ELF-1 (cell line): ENCODE results near the gene F10.
"Not testable (repeated sequence)": the region's sequence is repeated elsewhere in the genome, so short reads cannot be mapped to it uniquely, and the experiment has no call there.

Experiments
- DNase-seq: peaks from one replicate; pipeline ENCODE4 v3.0.0-alpha.2; 2016; ENCODE audit warnings: low read depth, low spot score

The F10 gene

DNA sequence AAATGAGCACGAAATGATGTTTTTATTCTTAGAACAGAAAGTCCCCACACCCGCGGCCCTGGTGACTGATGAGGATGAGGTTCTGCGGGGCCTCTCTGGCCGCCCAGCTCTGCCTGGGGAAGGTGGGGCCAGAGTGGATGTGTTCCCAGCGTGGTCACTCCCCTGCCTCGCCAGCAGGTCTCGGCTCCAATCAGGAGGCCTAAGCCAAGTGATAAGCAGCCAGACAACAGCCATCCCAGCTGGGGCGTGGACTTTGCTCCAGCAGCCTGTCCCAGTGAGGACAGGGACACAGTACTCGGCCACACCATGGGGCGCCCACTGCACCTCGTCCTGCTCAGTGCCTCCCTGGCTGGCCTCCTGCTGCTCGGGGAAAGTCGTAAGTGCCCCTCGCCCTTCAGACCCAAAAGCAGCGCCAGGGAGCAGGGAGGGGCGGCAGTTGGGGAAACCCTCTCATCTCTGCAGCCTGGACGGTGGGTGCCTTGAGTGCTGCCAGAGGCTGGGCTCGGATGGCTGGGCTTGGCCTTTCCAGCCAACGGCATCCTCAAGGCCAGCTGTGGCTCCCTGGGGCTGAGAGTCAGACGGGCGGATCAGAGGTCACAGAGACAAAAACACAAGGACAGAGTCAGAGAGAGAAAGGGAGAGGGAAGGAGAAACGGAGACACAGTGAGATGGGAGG lies at the start of gene F10:
Gene F10 (plus strand): TSS at position 250 of the 676 bp plus-strand sequence. CDS start 57 bp downstream, at position 307.
- peak; percentile 81 for DNase-seq

DNA sequence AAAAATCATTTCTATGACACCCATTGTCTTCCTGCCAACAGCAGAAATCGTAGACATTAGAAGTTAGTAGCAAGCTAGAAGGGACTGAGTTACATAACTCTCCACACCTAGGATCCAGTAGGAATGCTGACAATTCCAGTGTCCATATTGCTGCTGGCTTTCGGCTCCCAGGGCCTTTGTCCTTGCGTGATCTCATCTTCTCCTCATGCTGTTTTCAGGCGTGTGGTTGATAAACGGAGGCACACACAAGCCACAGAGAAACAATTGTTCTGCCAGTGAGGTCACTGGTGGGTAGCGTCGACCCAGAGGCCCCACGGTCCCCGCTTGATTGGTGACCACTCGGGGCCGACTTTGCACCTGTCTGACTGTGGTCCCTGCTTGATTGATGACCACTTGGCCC lies 48.7 kb upstream of the F10 start:
- DNase-seq = no peak

DNA sequence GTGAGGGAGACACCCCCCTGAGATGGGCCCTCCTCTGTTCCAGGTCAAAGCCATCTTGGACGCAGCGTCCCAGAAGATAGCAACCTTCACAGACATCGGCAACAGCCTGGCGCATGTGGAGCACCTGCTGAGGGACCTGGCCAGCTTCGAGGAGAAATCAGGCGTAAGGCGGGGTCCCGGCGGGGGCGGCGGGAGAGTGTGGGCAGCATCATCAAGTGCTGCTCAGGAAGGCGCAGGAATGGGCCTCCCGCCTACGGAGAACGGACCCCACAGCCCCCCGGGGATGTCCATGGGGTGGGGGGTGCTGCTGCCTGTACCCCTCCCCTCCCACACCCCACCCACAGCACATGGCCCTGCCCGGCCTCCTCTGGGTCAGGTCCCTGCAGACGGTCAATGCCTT lies 48.2 kb upstream of the F10 start:
- DNase-seq = no peak

DNA sequence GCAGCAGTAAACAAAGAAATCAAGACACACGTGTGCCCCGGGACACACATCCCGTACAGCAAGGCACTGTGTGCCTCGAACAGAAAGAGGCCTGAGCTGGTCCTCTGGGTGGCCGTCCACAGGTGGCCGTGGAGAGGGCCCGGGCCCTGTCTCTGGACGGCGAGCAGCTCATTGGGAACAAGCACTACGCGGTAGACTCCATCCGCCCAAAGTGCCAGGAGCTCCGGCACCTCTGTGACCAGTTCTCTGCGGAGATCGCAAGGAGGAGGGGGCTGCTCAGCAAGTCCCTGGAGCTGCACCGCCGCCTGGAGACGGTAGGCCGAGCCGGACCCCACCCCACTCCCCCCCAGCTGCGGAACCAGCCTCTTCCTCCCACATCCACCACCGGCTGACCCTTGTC lies 47.7 kb upstream of the F10 start:
- no peak for DNase-seq

DNA sequence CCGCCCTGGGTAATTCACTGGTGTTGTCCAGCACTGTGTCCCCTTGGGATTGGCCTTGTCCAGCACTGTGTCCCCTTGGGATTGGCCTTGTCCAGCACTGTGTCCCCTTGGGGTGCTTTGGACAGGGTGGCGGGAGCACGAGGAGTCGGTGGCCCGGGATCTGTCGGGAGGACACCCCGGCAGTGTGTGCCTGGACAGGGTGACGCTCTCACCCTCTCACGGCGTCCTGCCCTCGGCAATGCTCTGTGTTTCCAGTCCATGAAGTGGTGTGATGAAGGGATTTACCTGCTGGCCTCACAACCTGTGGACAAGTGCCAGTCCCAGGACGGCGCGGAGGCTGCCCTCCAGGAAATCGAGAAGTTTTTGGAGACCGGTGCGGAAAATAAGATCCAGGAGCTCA lies 46.9 kb upstream of the F10 start:
- no peak for DNase-seq

DNA sequence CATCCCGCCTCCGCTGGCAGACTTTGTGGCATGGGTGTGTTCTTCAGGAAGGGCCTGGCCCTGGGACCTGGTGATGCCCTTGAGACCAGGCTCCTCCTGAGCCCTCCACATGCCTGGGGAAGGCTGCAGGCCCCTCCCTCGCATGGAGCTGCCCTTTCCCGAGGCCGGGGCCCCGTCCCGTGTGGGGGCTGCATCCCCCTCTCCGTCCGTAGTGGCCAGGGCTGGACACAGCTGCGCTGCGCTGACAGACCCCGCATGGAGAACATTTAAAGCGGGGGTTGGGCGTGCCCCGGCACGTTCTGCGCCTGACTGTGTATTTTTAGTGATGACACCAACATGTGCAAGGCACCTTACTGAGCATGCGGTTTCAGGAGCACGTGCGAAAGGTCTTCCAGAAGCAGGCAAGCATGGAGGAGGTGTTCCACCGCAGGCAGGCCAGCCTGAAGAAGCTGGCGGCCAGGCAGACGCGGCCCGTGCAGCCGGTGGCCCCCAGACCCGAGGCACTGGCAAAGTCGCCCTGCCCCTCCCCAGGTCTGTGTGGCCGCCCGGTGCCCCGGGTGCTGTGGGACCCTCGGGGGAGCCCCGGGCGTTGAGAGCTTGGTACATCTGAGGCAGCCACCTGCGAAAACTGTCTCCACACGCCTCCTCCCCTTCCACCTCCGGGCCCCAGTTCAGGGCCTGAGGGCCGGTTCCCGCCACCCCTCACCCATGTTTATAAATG lies 45.8 kb upstream of the F10 start:
- DNase-seq = no peak

DNA sequence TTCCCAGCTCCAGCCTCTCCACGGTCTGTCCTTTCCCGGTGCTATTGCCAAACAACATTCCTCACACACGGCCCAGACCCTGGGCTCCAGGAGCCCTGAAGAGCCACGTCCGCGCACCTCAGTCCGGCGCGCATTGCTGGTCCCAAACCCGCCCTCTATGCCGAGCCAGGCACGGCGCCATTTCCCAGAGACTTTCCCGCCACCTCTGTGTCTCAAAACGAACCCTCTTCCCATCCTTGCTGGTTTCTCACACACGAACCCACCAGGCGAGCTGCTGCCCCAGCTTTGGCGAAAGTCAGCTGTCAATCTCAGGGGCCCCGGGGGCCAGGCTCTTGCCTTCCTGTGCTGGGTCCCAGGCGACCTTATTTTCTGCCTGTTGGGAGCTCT lies 45.0 kb upstream of the F10 start:
- no peak for DNase-seq

DNA sequence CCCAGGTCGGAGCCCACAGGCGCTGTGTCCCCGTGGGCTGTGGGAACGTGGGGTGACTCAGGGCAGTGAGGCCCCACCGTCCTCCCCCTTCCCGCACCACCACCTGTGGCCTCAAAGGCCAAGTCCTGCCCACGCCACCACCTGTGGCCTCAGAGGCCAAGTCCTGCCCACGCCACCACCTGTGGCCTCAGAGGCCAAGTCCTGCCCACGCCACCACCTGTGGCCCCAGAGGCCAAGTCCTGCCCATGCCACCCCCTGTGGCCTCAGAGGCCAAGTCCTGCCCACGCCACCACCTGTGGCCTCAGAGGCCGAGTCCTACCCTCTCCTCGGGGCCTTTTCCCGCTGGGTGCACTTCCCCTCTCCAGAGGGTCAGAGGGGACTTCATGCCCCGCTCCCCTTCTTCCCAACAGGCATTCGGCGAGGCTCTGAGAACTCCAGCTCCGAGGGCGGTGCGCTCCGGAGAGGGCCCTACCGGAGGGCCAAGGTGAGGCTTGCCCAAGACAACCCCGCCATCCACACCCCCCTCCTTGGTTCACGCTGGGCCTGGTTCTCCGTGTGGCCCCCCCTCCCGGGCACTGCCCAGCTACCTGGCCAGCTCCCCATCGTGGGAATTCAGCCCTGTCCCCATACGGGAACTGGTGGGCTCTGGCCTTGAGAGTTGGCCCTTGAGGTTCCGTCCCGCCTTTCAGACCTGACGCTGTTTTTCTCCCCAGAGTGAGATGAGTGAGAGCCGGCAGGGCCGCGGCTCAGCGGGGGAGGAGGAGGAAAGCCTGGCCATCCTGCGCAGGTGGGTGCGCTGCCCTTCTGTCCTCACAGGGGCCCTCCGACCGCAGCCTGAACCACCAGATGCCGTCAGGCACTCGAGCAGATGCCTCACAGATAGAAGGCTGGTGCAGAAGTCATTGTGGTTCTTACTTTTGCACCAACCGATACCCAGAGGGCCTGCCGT lies 44.4 kb upstream of the F10 start:
- DNase-seq = no peak

DNA sequence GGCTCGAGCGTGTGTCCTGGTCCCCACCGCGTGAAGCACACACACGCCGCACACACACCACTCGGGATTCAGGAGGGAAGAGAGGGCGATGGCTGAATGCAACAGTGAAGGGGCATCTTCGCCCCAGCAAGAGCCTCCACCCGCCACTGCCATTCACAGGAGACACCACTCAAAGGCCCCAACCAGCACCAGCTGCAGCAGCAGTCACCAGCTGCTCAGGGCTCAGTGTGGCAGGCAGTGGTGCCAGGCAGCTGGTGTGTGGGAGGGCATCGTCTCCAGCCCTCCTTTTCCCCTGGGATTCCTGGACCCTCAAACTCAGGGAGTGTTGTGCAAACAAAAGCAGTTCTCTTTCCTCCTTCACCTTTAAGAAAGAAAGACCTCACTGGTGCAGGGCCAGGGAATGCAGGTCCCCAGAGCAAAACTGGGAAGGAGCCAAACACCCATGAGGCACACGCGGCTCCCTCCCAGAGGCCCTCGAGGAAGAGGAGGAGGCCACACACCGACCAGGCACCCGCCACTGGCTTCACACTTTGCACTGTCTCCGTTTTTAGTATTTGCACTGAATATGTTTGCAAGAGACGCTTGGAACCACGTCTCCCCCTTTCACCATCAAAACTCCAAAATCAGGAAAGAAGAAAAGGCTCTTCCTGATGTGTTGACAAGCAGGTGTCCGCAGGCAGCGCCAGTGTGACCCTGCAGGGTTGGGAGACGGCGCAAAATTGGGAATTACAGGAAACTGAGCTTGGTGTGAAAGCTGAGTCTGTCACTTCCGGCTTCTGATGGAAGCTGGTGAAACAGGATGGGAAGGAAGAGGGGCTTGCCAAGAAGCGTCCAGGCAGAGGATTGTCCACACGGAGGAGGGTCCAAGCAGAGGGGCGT lies 43.5 kb upstream of the F10 start:
- DNase-seq = no peak

DNA sequence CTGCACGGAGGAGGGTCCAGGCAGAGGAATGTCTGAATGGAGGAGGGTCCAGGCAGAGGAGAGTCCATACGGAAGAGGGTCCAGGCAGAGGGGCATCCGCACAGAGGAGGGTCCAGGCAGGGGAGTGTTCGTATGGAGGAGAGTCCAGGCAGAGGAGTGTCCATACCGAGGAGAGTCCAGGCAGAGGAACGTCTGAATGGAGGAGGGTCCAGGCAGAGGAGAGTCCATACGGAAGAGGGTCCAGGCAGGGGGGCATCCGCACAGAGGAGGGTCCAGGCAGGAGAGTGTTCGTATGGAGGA lies 42.9 kb upstream of the F10 start:
- not testable (repeated sequence) for DNase-seq

DNA sequence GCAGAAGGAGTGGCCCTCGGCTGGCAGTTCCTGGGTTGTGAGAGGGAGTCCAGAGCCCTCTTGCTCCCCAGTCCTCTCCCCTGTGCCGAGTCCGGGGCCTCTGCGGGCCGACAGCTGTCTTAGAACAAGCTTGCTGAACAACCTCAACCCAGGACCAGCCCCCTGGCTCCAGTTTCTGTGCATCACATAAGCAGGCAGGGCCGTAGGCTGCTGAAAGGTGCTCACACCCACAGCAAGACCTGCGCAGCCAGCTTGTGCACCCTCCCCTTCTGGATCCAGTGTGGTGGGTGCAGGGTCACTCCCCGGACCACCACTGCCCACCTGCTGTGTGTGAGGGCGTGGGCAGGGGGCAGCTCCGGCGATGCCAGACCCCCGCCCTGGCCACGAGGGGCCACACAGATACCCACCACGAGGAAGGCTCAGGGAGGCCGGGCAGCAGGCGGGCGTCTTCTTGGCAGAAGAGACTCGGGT lies 42.2 kb upstream of the F10 start:
- DNase-seq = no peak

DNA sequence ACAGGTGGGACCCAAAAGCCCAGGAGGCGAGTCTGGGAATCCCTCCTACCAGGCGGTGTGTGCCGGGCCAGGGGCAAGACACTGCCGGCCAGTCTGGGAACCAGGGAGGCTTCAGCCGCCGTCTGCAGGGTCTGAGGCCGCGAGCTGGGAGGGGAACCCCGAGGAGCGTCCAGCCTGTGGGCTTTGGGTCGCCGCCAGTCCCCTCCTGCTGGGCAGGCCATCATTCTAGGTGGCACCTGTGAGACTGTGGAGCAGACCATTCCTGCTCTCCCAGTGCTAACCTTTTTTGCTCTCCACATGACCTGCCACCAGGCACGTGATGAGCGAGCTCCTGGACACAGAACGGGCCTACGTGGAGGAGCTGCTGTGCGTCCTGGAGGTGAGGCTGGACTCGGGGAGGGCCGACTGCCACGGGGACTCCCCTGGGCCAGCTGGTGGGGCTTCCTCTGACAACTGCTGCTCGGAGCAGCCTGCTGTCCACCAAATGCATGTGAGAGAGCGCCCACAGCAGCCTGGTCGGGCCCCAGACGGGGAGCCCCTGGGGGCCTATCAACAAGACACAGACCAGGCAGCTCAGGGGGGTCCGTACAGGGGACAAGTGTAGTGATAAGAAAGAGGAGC lies 41.6 kb upstream of the F10 start:
- no peak for DNase-seq

DNA sequence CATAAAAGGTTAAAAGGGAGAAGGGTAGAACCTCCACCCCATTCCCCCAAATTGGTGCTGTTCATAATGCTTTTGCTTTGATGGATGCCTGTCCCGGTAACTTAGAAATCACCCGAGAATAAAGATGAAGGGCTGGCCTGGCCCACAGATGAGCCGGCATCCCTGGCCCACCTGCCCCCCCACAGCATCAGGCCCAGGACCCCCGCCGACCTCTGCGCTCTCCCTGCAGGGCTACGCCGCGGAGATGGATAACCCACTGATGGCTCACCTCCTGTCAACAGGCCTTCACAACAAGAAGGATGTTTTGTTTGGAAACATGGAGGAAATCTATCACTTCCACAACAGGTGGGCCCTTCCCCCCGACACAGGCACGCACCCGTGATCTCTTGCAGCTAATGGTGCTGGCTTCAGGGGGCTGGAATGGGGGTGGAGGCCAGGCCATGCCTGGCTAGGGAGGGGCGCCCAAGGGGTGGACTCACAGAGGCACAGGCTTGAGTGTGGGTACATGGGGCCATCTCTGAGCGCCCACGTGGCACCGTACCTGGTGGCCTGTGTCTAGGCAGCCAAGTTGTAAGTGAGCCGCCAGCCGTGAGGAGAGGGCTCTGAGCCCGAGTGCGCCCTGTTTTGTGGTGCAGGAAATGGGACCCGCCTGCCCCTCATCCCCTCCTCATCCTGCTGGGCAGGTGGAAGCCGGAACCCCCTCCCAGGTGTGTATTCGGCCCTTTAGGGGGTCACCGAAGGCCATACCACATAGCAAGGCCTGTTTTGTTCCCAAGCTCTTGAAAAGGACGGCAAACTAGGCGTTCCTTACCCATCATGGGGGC lies 40.2 kb upstream of the F10 start:
- no peak for DNase-seq

DNA sequence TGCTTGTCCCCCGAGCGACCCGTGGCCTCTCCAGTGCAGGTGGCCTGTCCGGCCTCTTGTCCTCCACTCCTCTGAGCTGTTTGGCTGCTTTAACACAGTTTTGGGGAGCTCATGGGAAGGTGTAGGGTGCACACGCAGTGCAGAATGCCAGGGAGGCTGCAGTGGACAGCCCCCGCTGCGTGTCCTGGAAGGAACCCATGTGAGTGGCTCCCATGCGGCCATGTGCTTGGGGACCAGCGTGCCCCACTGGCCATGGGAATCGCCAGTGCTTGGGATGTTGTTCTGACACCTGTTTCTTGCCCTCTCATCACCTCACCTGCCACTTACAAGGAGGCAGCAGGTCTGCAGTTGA lies 39.6 kb upstream of the F10 start:
- DNase-seq = no peak

DNA sequence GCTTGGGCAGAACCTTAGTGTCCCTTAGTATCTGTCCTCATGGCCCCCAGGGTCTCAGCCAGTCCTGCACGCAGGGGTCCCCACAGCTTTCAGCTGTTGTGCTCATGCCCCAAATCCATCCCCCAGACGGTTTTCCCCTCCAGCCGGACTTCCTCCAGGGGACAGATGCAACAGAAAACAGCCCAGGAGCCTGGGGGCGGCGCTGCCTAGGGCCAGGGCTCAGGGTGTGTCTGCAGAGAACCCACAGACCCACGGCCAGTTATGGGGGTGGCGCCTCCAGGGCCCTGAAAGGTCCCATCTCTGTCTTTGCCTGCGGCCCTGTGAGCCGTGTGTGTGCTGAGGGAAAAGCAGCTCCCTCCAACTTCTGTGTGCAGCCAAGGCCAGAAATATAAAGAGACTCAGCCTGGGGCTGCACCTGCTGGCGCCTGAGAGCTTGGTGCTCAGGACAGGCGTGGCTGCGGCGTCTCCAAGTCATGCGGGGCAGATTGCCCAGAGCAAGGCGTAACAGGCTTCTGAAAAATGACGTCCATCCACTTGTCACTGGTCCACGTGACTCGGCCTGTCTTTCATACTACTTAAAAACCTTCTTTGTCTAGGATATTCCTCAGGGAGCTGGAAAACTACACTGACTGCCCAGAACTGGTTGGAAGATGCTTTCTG lies 39.1 kb upstream of the F10 start:
- peak; percentile 23 for DNase-seq

DNA sequence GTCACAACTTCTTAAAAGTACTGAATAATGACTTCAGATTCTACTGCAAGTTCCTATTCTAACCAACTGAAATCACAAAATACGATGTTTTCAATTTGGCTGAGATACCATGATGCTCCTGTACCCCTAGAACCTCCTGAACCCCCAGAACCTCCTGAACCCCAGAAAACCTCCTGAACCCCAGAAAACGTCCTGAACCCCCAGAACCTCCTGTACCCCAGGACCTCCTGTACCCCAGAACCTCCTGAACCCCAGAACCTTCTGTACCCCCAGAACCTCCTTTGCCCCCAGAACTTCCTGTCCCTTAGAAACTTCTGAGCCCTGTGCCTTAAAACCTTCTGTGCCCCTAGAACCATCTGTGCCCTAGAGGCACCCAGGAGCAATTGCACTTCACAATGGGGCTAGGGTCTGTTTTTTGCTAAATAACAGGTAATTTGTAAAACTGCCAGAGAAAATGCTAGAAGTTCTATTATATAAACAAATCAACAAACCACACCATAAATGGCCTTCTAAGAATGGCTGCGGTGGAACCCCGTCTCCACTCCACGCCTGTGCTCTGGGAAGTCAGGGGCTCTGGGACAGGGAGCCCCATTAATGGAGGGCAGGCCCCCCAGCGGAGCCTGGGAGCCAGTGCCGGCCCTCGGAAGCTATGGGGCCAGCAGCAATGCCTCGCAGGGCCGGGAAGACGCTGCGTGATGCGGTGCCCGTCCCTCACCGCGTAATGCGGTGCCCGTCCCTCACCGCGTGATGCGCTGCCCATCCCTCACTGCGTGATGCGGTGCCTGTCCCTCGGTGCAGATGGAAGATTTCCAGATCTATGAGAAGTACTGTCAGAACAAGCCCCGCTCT lies 38.3 kb upstream of the F10 start:
- no peak for DNase-seq

DNA sequence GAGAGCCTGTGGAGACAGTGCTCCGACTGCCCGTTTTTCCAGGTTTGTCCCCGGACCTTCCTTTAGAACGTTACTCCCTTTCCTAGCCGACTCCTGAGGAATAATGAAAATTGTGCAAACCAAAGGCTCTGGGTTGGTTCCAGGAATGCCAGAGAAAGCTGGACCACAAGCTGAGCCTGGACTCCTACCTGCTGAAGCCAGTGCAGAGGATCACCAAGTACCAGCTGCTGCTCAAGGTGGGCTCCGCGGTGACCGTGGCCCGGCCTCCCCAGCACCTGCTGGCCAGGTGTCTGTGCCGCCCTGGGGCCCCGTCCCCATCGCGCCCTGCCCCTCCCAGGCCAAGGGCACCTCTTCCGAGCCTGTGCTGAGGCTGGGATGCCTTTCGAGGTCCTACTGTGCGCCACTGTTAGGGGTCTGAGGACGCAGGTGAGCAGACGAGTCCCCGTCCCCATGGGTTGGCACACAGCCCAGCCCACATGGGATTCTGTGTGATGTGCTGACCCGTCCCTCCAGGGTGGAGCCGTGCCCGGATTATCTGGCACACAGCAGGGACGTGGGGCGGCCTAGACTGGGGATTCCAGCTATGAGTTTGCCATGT lies 37.6 kb upstream of the F10 start:
- no peak for DNase-seq

DNA sequence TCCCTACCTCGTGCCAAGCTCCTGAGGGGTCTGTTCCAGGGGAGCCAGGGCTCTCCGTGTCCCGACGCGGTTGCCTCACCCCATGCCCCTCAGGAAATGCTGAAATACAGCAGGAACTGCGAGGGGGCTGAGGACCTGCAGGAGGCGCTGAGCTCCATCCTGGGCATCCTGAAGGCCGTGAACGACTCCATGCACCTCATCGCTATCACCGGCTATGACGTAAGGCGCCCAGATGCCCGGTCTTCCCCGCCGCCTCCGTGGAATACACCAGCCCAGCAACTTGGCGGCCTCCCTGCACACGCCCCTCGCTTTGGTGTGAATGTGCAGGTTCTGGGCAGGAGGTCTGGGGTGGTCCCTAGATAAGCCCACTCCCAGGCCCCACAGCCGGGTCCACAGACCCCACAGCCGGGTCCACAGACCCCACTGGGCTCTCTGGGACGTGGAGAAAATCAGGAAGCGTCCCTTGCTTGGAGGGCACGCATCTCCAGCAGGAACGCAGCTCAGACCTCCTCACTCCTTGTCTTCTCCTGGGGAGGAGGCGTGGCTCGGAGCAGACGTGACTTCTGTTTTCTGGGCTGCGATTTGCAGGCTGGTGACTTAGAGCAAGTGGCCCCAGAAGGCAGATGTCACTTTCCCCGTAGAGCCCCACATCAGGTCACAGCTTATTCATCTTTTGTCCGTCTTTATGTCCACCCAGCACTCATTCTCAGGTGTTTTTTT lies 36.4 kb upstream of the F10 start:
- DNase-seq = peak; percentile 68
